H1 (cell line): ENCODE measurements around the gene ZSCAN22. TPM values are rescaled to one million over a fixed set of nuclear protein-coding genes. Genes with fewer than 3 reads are reported as not detected.

Experiments used
- CTCF ChIA-PET: fragments of 300-600 bp; sonication (Branson Sonifier 250); formaldehyde crosslinking; loops from one replicate; lab custom pipeline; 2021; ENCODE audit not compliant: partially characterized antibody; lab: Charles Lee
- POLR2A ChIA-PET: fragments of 300-600 bp; sonication (Branson Sonifier 250); formaldehyde crosslinking; loops from one replicate; lab custom pipeline; 2021; ENCODE audit warnings: inconsistent platforms; ENCODE audit not compliant: partially characterized antibody; lab: Charles Lee
- DNase-seq, 2 experiments: peaks; one replicate each; pipeline versions ENCODE4 v3.0.0 to v3.0.0-alpha.2; 2010 to 2022; ENCODE audit warnings: low spot score in 2 of 2, low read depth in 1 of 2, mixed read lengths in 1 of 2
- FAIRE-seq: peaks from 2 replicates; lab custom pipeline; 2011; peaks lifted over from hg19 to GRCh38; lab: Jason Lieb, UNC
- H2AFZ ChIP-seq: 2 replicates; pipeline ENCODE4 v1.8.1; 2012; ENCODE audit warnings: low read length, inconsistent platforms
- H2AK5ac ChIP-seq: 2 replicates; pipeline ENCODE4 v1.6.1; 2013; ENCODE audit warnings: low read depth, low read length
- H2BK120ac ChIP-seq: replicated peaks from 2 replicates; pipeline ENCODE3; 2013; ENCODE audit warnings: low read depth, low read length, inconsistent platforms
- H2BK12ac ChIP-seq: 2 replicates; pipeline ENCODE4 v1.6.1; 2013; ENCODE audit warnings: low read depth, low read length
- H2BK15ac ChIP-seq: 2 replicates; pipeline ENCODE4 v1.6.1; 2013; ENCODE audit warnings: low read length
- H2BK20ac ChIP-seq: 2 replicates; pipeline ENCODE4 v1.6.1; 2013; ENCODE audit warnings: low read length
- H2BK5ac ChIP-seq: 2 replicates; pipeline ENCODE4 v1.6.1; 2013; ENCODE audit warnings: low read depth, low read length
- H3K14ac ChIP-seq: 2 replicates; pipeline ENCODE4 v1.6.1; 2013; ENCODE audit warnings: inconsistent platforms; ENCODE audit not compliant: insufficient read length
- H3K18ac ChIP-seq: 2 replicates; pipeline ENCODE4 v1.6.1; 2013; ENCODE audit warnings: low read length; ENCODE audit errors: extremely low read depth
- H3K23ac ChIP-seq: 2 replicates; pipeline ENCODE4 v1.6.1; 2013; ENCODE audit warnings: inconsistent platforms; ENCODE audit not compliant: insufficient read length
- H3K23me2 ChIP-seq: 2 replicates; pipeline ENCODE4 v1.6.1; 2013; ENCODE audit warnings: low read depth, low read length
- H3K27ac ChIP-seq: 2 replicates; pipeline ENCODE4 v1.6.1; 2011; ENCODE audit warnings: low read depth, low read length, inconsistent platforms
- H3K27me3 ChIP-seq, 4 experiments: replicated peaks in 1 of 4; 1 replicate in 1 of 4; 2 replicates in 3 of 4; pipeline versions ENCODE4 v1.6.1 to v1.8.1; 2011 to 2013; ENCODE audit warnings: low read length in 3 of 4, mild to moderate bottlenecking in 3 of 4, inconsistent platforms in 2 of 4, mixed read lengths in 2 of 4, moderate library complexity in 1 of 4; ENCODE audit not compliant: control insufficient read depth in 3 of 4, insufficient read depth in 3 of 4; ENCODE audit errors: extremely low read depth in 1 of 4
- H3K36me3 ChIP-seq, 4 experiments: 2 replicates each; pipeline versions ENCODE4 v1.6.1 to v1.8.1; 2011 to 2013; ENCODE audit warnings: mild to moderate bottlenecking in 4 of 4, low read length in 3 of 4, moderate library complexity in 2 of 4, control low read depth in 1 of 4, inconsistent platforms in 1 of 4; ENCODE audit not compliant: insufficient read depth in 4 of 4, control insufficient read depth in 2 of 4
- H3K4ac ChIP-seq: replicated peaks from 2 replicates; pipeline ENCODE3; 2013; ENCODE audit warnings: low read length, low read depth, mixed read lengths, inconsistent platforms; ENCODE audit not compliant: insufficient read length
- H3K4me1 ChIP-seq, 4 experiments: replicated peaks in 1 of 4; 1 replicate in 1 of 4; 2 replicates in 3 of 4; pipeline versions ENCODE4 v1.6.1 to v1.8.1; 2011 to 2013; ENCODE audit warnings: low read length in 3 of 4, inconsistent platforms in 2 of 4, mixed read lengths in 1 of 4; ENCODE audit not compliant: insufficient read depth in 4 of 4, control insufficient read depth in 3 of 4
- H3K4me2 ChIP-seq, 2 experiments: 2 replicates each; pipeline versions ENCODE4 v1.6.1 to v1.8.1; 2011 to 2013; ENCODE audit warnings: low read depth in 2 of 2, low read length in 2 of 2, control low read depth in 1 of 2, inconsistent platforms in 1 of 2, mild to moderate bottlenecking in 1 of 2; ENCODE audit not compliant: insufficient read depth in 1 of 2
- H3K4me3 ChIP-seq, 4 experiments: fragments of 200-600, 300-600 bp in 1 of 4; sonication (generic), shearing (Covaris generic), sonication (Bioruptor Twin) in 1 of 4; 2 replicates each; pipeline versions ENCODE4 v1.5.1 to v1.8.1; 2011 to 2016; ENCODE audit warnings: low read length in 4 of 4, low read depth in 3 of 4, control low read depth in 2 of 4, inconsistent platforms in 2 of 4, mild to moderate bottlenecking in 2 of 4, mixed read lengths in 1 of 4, moderate library complexity in 1 of 4; ENCODE audit not compliant: insufficient read depth in 2 of 4; ENCODE audit errors: extremely low read depth in 1 of 4
- H3K56ac ChIP-seq: replicated peaks from 2 replicates; pipeline ENCODE3; 2013; ENCODE audit warnings: low read depth, mild to moderate bottlenecking, mixed read lengths, low read length, inconsistent platforms; ENCODE audit not compliant: insufficient read length
- H3K79me1 ChIP-seq: 2 replicates; pipeline ENCODE4 v1.6.1; 2013; ENCODE audit warnings: low read depth, low read length, control low read depth
- H3K79me2 ChIP-seq, 2 experiments: 2 replicates each; pipeline versions ENCODE4 v1.6.1 to v1.8.1; 2012 to 2013; ENCODE audit warnings: low read length in 2 of 2, mild to moderate bottlenecking in 2 of 2, inconsistent platforms in 1 of 2; ENCODE audit not compliant: insufficient read depth in 2 of 2, control insufficient read depth in 1 of 2
- H3K9ac ChIP-seq, 4 experiments: replicated peaks in 1 of 4; 1 replicate in 1 of 4; 2 replicates in 3 of 4; pipeline versions ENCODE4 v1.6.1 to v1.8.1; 2011 to 2013; ENCODE audit warnings: low read depth in 3 of 4, low read length in 3 of 4, control low read depth in 2 of 4, mild to moderate bottlenecking in 2 of 4, moderate library complexity in 2 of 4, inconsistent platforms in 1 of 4; ENCODE audit errors: extremely low read depth in 1 of 4
- H3K9me3 ChIP-seq, 2 experiments: 2 replicates each; pipeline versions ENCODE4 v1.6.1 to v1.8.1; 2012 to 2013; ENCODE audit warnings: mild to moderate bottlenecking in 2 of 2, moderate library complexity in 2 of 2, control low read depth in 1 of 2, inconsistent platforms in 1 of 2, low read depth in 1 of 2, low read length in 1 of 2, mixed read lengths in 1 of 2; ENCODE audit not compliant: insufficient read depth in 2 of 2
- H4K20me1 ChIP-seq, 2 experiments: replicated peaks in 1 of 2; 2 replicates each; pipeline versions ENCODE3 to v1.8.1; 2011 to 2013; ENCODE audit warnings: inconsistent platforms in 2 of 2, low read length in 2 of 2, mild to moderate bottlenecking in 1 of 2; ENCODE audit not compliant: insufficient read depth in 2 of 2, control insufficient read depth in 1 of 2
- H4K5ac ChIP-seq: 2 replicates; pipeline ENCODE4 v1.6.1; 2013; ENCODE audit warnings: low read length, low read depth, mixed read lengths, inconsistent platforms; ENCODE audit not compliant: insufficient read length
- H4K8ac ChIP-seq: 2 replicates; pipeline ENCODE4 v1.8.0; 2013; ENCODE audit warnings: mild to moderate bottlenecking, moderate library complexity, low read length, inconsistent platforms; ENCODE audit not compliant: insufficient read depth; ENCODE audit errors: extremely low read depth
- H4K91ac ChIP-seq: replicated peaks from 2 replicates; pipeline ENCODE3; 2013; ENCODE audit warnings: low read length, mixed read lengths, inconsistent platforms; ENCODE audit not compliant: insufficient read length
- CTCF ChIP-seq, 3 experiments: IDR thresholded peaks; 1 replicate in 2 of 3; 2 replicates in 1 of 3; pipeline versions ENCODE4 v1.5.1 to v1.6.1; 2011; ENCODE audit warnings: low read length in 3 of 3, mild to moderate bottlenecking in 3 of 3, inconsistent platforms in 2 of 3, low read depth in 1 of 3, moderate library complexity in 1 of 3; ENCODE audit not compliant: insufficient read depth in 1 of 3; ENCODE audit errors: control extremely low read depth in 1 of 3
- RAD21 ChIP-seq, 2 experiments: IDR thresholded peaks in 1 of 2; conservative IDR thresholded peaks in 1 of 2; 2 replicates each; pipeline ENCODE4 v1.6.1; 2011; ENCODE audit warnings: low read depth in 2 of 2, low read length in 2 of 2, improper control_type of control experiment in 1 of 2, inconsistent platforms in 1 of 2, mild to moderate bottlenecking in 1 of 2, moderate library complexity in 1 of 2
- SP1 ChIP-seq: IDR thresholded peaks from 2 replicates; pipeline ENCODE4 v1.6.1; 2011; ENCODE audit warnings: low read depth, low read length
- TEAD4 ChIP-seq: IDR thresholded peaks from 2 replicates; pipeline ENCODE4 v1.6.1; 2012; ENCODE audit warnings: low read depth, low read length, inconsistent platforms, mixed read lengths
- WGBS, 2 experiments: shearing (Covaris generic) in 1 of 2; methylation state at CpG; one replicate each; pipeline versions ENCODE4 v1.1.6 to v1.1.7; 2013 to 2015; ENCODE audit warnings: low lambda C conversion rate in 2 of 2, mixed read lengths in 2 of 2, inconsistent platforms in 1 of 2, low coverage in 1 of 2, missing lambda C conversion rate in 1 of 2; ENCODE audit not compliant: insufficient replicate concordance in 2 of 2, insufficient coverage in 1 of 2, insufficient read length in 1 of 2; ENCODE audit errors: extremely low coverage in 1 of 2, missing lambda C conversion rate in 1 of 2; 5-methylcytosine and 5-hydroxymethylcytosine counted together
- polyA plus RNA-seq, 7 experiments: library from polyadenylated mRNA; depleted of rRNA in 3 of 7; stranded (reverse) in 5 of 7; unstranded in 2 of 7; fragments of >200 nt in 5 of 7; fragments of 200-250 nt in 2 of 7; gene quantifications; 1 replicate in 5 of 7; 2 replicates in 1 of 7; 4 replicates in 1 of 7; pipeline versions ENCODE4 v1.2.1 to v1.2.3, GENCODE V29; 2011 to 2013; ENCODE audit warnings: missing spikeins in 2 of 7, mixed read lengths in 2 of 7
- total RNA-seq: library from RNA; stranded (reverse); fragmentation: NEBNext Ultra II Directional; extraction: Animal tissue kit (Norgen Biotek cat#: 25700); gene quantifications from 2 replicates; pipeline ENCODE4 v1.2.1, GENCODE V29; 2021

The ZSCAN22 gene
- total and polyA plus RNA-seq, 2 of the 8 experiments (the other 6 are each of a cell fraction or from before 2014, with no cell fraction given): 3.2 to 3.3 TPM

GRCh38 chr19:58328999-58329398 is 2.2 kb downstream of the ZSCAN22 start:
- Histone ChIP-seq H4K91ac (no peak overlapping the region), H3K79me1 (peaks cover 11% of the 10 kb centered on the region), H2BK5ac (no peak overlapping the region), H2BK15ac (no peak overlapping the region), H3K23ac (no peak overlapping the region), H3K18ac (no peak overlapping the region), H2AFZ (no peak overlapping the region), H2AK5ac (no peak overlapping the region), H3K9me3 (no peaks in the 10 kb centered on the region), H2BK120ac (no peak overlapping the region), H4K5ac (no peak overlapping the region), H3K14ac (no peak overlapping the region), H3K9ac (no peak overlapping the region), H4K20me1 (peaks cover 0 to 3% of the 10 kb centered on the region in 2 experiments), H3K4me2 (no peak overlapping the region), H3K27me3 (0 out of 7 replicates have a peak, but pooled peaks cover 0 to 3% (median 0%) of the 10 kb centered on the region in 4 experiments), H3K4me3 (no peak overlapping the region), H3K4ac (no peak overlapping the region), H3K27ac (no peak overlapping the region), H4K8ac (no peak overlapping the region), H3K23me2 (peaks cover 12% of the 10 kb centered on the region), H3K56ac (no peak overlapping the region), H3K36me3 (no peaks in the 10 kb centered on the region), H2BK12ac (no peak overlapping the region), H2BK20ac (no peak overlapping the region), H3K79me2 (peaks cover 0 to 15% of the 10 kb centered on the region in 2 experiments; a peak in 2 of 4 replicates), H3K4me1 (no peaks in the 10 kb centered on the region)
- POLR2A ChIA-PET: interaction anchor here (1.0 to 1.4 kb wide), 10 partner anchors 18 to 191 kb away, joined by 3 to 5 read pairs (median 4); partner anchors contain the start of genes ZBTB45, ZNF497 and ZNF544
- TF ChIP-seq SP1 (0 out of 2 replicates have a peak, but pooled peaks have one; percentile 26), TEAD4 (no peak), CTCF (IDR thresholded peaks at IDR 0.05; ENCODE audit: control extremely low read depth in 1 of 3, insufficient read depth in 1 of 3, low read depth in 1 of 3, low read length in 3 of 3) (peak; percentile 73 to 82 (median 77)), RAD21 (IDR thresholded peaks at IDR 0.05 in 1 of 2, conservative IDR thresholded peaks at IDR 0.05 in 1 of 2; ENCODE audit: low read depth in 2 of 2, low read length in 2 of 2) (peak; percentile 79 to 82)
- FAIRE-seq (peak; percentile 13), DNase-seq (peak; percentile 27 to 78)
- WGBS, 2 experiments: 34% methylated on average over 10 of the region's 10 CpGs; no CpG with 5 or more reads in 1 of the 2 experiments
- CTCF ChIA-PET: interaction anchor here (1.0 to 4.7 kb wide), 9 partner anchors 11 to 252 kb away, joined by 3 to 30 read pairs (median 4); no protein-coding TSS in a partner anchor
